GM15510 (cell line): Measurements from ENCODE around the gene MKRN2.

Experiments
- POLR2A ChIP-seq: IDR thresholded peaks from 3 replicates; pipeline ENCODE4 v1.6.1; 2011; ENCODE audit warnings: borderline replicate concordance; ENCODE audit not compliant: insufficient read length; ENCODE audit errors: extremely low read depth

The MKRN2 gene

DNA sequence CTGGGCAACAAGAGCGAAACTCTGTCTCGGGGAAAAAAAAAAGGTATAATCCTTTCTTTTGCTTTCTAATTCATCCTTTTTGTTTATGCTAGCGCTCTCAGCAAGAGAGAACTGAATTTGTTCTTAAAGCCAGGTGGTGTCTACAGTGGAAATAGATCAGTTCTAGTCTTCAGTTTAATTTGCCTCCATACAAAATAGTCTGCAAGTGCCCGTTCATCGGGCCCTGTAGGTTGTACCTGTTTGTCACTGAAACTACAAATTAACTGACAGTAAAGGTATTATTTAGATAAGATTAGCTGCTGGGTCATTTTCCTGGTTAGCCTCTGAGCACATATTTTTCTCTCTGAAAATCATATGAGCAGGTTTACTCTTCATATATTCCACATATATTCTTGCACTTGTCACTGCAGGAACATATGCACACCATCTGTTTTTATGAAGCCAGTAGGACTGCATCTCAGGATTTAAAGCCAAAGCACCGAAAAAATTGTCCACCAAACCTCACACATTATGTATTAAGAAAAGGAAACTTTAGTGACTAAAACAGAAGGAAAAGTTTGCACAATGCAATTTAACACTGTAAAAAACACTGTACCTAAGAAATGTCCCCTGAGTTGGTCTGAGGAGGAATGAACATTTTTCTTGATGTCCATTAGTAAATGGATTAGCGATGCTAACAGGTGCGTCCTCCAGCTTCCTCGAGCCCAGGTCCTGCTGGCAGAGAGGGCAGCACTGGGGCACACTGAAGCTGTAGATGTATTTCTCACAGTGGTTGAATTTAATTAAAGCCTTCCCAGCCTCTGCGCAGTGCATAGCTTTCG, 12.0 kb upstream of the MKRN2 start:
- TF ChIP-seq POLR2A = no peak

DNA sequence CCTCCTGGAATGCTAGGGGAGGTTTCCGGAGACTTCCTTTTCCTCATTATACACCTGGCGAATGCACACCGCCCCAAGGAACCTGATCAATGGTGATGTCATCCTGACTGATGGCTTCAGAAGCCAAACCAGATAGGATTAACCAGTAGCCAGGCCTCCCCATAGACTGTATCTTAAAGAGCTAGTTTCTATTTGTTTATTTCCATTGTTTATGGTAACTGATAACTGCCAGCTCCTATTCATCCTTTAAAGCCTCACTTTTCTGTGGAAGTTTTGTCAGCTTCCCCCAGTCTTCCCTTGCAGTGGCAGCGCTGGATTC, 11.5 kb upstream of the MKRN2 start, which contains the start of gene MKRN2OS:
MKRN2OS (minus strand) TSS at position 27 of the 319 bp plus-strand sequence. CDS start 35 bp downstream, outside the sequence.
- no peak for TF ChIP-seq POLR2A

DNA sequence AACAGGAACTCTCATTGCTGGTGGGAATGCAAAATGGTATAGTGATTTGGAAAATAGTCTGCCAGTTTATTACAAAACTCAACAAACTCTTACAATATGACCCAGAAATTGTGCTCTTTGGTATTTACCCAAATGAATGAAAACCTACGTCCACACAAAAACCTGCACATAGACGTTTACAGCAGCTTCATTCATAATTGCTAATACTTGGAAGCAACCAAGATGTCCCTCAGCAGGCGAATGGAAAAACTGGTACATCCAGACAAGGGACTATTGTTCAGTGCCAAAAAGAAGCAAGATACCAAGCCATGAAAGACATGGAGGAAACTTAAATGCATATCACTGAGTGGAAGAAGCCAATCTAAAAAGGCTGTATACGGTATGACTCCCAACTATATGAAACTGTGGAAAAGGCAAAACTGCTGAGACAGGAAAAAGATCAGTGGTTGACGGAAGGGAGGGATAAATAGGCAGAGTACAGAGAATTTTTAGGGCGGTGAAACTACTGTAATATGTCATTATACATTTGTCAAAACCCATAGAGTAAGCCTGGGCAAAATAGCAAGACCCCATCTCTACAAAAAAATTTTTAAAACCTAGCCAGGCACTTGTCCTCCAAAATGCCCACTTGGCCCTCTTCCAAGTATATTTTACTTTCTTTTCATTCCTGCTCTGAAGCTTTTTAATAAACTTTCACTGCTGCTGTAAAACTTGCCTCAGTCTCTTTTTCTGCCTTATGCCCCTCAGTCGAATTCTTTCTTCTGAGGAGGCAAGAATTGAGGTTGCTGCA, 6.7 kb upstream of the MKRN2 start:
- no peak for TF ChIP-seq POLR2A

DNA sequence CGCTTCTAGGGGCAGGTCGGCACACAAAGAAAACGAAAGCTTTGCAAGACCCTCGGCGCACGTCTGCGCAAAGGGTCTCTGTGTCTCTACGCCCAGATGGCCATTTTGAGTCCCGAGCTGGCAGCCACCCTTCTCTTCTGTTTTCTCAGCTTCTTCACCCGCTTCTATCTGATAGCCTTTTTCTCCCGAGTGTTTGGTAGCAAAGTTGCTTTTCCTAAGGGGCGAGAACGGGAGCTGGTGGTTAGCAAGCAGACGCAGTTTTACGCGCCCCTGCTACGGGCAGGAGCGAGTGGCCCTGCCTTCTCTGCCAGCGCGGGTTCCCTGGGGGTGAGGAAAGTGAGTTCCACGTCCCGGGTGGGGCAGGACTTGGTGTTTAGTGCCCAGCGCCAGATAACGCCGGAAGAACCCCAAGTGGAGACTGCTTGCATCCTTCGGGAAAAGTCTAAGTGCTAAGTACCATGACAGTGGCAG, 2.9 kb upstream of the MKRN2 start:
- TF ChIP-seq POLR2A = no peak

DNA sequence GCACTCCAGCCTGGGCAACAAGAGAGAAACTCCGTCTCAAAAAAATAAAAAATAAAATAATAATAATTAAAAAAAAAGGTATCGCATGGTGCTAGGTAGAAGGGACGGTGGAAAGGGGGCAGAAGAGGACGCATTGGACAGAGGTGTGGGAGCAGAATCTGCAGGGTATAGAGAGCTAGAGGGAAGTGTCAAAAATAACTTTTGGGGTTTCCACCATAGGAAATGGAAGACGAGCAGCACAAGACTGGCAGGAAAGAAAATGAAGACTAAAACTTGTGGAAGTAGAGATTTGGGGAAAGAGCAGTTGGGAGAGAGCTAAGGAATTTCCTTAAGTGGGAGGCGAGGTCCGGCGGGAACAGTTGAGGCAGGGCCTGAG, 585 bp upstream of the MKRN2 start:
- TF ChIP-seq POLR2A = no peak

DNA sequence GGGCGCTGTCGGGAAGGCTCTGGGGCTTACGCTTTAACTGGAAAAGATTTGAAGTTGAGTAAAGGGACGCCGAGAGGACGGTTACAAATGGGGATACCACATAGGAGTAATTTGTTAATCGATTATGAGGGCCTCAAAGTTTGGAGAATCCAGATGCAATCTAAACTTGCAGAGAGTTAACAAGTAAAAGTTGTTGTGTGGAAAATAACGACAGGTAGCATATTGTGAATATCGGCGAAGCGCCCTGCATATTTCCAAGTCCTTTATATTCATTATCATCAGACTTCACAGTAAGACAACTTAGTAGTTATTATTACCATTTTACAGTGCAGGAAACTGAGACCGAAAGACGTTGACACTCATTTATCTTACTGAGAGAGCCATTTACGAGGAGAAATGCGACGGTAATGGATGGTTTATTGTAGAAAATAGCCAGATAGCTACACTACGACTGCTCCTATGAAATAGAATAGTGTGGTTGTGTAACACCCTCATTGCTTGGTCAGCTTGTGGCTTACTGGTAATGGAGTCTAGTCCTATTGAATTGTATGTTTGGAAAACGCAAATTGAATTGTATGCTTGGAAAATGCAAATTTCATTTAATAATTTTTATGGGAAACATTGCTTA, 700 bp downstream of the MKRN2 start:
- no peak for TF ChIP-seq POLR2A

DNA sequence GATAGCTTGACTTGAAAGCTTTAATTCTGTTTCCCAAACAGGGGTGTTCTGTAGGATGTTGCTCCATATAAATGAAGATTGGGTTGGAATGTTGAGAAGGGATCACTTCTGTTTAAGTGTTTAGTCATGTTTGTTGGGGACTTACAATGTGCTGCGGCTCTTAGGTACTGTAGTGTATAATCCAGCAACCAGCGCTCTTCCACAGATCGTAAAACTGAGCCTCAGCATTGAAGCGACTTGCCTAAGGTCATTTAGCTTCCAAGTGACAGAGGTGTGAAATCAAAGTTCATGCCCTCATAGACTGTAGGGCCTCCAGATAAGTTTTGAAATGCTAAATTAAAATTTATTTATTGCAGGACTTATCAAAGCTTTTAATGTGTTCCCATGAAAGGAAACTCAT, 1.8 kb downstream of the MKRN2 start:
- no peak for TF ChIP-seq POLR2A

DNA sequence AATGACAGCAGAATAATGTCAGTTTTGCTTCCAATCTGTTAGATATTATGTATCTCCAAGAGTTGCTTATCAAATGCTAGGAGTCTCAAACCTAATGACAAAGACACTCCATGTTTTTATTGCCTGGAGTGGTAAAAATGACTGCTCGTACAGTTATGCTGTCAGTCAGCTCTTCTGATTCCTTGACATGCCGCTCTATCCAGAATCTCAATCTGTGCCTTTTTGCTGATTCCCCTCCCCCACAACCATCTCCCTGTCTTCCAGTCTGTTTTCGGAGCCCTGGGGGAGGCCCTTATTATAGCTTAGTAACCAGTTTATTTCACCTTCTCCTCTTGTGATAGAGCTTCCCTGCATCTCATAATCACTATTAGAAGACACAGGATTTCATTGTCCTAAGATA, 2.6 kb downstream of the MKRN2 start:
- no peak for TF ChIP-seq POLR2A

DNA sequence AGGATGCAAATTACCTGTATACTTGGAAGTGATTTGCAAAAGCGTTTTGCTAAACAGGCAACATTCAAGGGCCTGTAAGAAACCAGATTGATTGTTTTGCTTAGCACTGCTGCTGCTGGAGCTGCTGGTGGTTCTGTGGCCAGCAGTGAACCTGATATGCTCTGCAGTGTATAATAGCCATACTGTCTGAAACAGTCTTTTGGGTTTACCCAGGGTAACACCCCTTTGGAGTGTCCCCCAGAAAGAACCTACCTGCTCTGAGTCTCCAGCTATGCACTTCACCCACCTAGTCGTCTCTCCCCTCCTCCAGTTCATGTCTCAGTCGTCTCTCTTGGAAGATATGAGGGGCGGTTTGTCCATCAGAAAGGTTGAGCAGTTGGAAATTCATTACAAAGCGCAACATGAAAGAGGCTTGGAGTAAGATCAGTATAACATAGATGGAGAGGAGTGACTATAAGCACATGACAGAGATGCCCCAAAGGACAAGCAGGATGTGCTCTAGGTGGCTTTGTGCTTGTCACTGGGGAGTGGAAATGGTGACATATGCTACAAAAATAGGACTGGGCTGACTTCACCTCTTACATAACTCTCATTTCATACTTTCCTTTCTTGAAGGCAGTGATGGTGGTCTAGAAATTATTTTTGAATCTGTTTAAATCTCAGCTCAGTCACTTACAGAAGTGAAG, 3.8 kb downstream of the MKRN2 start:
- TF ChIP-seq POLR2A = no peak

DNA sequence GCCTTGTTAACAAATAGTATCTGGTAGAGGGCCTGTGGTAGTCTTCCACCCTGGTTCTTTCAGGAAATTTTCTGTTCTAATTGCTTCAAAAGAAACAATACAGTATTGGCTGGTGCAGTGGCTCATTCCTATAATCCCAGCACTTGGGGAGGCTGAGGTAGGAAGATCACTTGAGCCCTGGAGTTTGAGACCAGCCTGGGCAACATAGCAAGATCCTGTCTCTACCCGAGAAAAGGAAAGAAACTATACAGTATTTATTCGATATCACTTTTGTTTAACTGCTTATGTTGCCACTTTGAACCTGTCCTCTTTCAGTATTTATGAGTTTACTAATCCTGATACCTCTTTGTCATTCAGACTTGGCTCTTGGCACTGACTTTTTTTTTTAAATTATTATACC, 4.5 kb downstream of the MKRN2 start:
- TF ChIP-seq POLR2A = no peak

DNA sequence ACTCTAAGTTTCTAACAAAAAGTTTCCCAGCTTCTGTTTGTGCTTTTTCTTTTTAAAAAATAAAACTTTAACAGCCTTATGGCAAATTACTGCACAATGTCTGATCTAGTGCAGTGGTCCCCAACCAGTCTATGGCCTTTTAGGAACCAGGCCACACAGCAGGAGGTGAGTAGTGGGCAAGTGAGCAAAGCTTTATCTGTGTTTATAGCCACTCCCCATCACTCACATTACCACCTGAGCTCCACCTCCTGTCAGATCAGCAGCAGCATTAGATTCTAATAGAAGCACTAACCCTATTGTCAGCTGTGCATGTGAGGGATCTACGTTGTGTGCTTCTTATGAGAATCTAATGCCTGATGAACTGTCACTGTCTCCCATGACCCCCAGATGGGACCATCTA, 5.6 kb downstream of the MKRN2 start:
- TF ChIP-seq POLR2A = no peak

DNA sequence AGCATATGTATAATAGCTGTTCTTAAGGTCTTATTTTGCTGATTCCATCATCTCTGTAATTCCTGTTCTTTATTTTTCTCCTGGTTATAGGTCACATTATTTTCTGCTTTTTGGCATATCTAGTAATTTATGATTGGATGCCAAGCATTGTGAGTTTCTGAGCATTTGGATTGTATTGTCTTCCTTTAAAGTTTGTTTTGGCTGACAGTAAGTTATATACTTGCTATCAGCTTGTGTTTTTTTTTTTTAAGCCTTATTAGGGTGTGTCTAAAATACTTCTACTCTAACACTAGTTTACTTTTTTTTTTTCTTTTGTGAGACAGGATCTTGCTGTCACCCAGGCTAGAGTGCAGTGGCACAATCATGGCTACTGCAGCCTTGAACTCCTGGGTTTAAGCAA, 10.1 kb downstream of the MKRN2 start:
- TF ChIP-seq POLR2A = no peak

DNA sequence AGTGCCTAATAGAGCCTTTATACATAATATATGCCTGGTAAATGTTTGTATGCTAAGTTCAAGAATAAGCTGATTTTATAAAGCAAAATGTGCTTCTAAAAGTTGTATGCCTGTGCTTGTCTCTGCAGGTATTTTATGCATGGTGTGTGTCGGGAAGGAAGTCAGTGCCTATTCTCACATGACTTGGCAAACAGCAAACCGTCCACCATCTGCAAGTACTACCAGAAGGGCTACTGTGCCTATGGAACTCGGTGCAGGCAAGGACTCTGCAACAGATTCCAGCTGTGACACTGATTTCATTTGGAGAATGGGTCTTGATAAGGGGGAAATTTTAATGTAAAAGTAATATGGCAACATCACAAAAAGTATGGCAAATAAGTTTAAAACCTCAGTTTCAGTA, 11.9 kb downstream of the MKRN2 start:
- TF ChIP-seq POLR2A = no peak

DNA sequence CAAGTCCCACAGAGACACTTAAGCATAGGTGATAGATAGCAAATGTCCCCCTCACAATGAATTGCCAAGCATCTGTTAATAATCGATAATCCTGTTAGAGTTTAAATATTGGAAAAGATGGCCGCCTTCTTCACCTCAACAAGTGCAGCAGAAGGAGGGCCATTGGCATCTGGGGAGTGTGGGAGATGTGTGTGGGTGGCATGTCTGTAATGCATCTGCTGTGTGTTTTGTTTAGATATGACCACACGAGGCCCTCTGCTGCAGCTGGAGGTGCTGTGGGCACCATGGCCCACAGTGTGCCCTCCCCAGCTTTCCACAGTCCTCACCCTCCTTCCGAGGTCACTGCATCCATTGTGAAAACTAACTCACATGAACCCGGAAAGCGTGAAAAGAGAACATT, 12.9 kb downstream of the MKRN2 start:
- no peak for TF ChIP-seq POLR2A

DNA sequence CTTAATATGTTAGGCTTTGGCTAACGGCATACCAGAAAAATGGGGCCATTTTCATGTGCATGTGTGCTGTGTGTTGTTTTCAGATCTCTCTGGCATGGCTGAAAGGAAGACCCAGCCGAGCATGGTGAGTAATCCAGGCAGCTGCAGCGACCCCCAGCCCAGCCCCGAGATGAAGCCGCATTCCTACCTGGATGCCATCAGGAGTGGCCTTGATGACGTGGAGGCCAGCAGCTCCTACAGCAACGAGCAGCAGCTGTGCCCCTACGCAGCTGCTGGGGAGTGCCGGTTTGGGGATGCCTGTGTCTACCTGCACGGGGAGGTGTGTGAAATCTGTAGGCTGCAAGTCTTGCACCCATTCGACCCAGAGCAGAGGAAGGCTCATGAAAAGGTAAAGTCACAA, 15.1 kb downstream of the MKRN2 start:
- TF ChIP-seq POLR2A = no peak
